HG02970 (cell line): ENCODE results near the gene TUBGCP5.

Experiments
- ATAC-seq: cut with Tn5 transposase; IDR thresholded peaks from one replicate; pipeline ENCODE4 v1.9.1; 2021; ENCODE audit warnings: mild to moderate bottlenecking, moderate library complexity, moderate number of reproducible peaks; ENCODE audit not compliant: unreplicated experiment, low FRiP score

TUBGCP5 gene

DNA sequence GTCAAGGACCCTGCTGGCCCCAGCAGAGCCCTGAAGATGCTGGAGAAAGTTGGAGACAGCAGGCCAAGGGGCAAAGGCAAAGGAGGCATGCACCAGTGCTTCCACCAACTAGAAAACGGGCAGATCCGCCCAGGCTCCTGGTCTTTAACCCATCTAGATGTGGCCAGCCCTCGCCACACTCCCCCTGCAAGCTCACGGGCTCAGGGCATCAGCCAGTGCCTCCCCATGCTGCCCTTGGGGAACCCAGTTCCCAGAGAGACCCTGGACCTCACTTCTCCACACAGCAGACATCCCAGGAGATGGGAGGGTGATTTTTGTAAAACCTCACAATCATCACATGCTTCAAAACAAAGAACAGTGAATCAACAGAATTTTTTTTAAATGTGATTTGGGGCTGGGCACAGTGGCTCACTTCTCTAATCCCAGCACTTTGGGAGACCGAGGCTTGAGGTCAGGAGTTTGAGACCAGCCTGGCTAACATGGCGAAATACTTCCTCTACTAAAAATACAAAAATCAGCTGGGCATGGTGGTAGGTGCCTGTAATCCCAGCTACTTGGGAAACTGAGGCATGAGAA is 83.7 kb downstream of the TUBGCP5 start:
- ATAC-seq, result no peak

DNA sequence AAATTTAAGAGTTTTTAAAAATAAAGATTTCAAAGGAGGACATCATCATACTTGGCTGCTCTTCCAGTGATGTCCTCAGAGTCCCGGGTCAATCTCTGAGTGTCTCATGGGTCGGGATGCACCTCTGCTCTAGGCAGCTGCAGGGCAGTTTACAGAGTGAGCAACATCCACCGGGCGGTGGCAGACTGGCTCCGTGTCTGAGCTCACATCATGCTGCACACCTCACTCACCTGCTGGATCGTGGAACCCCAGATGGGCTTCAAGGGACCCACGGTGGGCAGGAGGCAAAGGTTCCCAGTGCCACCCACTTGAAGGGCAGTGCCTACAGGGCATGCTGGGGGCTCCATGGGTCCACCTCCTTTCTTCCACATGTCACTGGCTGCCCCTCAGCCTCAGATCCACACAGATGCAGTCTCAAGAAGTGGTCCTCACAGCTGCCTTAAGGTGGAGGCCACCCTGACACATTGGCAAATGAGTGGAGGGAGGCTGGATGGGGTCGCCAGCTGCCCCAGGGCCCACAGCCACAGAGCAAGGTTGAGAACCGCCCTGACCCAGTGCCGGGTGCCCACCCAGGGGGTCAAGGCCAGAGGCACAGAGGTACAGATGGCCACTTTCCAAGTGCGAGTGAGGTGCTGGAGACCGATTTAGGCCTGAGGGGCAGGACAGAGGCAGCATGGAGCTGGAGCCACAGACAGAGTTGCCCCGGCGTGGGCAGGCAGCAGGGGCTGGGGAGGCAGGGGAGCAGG is 84.4 kb downstream of the TUBGCP5 start:
- no peak for ATAC-seq

DNA sequence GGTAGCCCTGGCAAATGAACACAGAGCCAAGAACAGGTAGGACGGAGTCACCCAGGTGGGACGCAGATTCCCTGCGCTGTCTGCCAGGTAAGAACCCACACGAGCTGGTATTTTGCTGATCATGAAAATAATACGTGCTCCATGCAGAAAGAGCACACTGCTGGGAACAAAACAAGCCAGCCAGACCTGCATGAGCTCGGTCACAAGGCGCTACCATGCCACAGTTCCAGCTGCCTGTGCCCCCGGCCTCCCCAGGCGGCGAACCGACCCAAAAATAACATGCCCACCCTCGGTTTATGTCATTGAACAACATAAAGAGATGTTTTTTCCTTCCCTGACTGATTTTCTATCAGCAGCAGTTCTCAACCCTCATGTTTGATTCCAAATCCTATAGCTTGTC is 85.0 kb downstream of the TUBGCP5 start:
- no peak for ATAC-seq

DNA sequence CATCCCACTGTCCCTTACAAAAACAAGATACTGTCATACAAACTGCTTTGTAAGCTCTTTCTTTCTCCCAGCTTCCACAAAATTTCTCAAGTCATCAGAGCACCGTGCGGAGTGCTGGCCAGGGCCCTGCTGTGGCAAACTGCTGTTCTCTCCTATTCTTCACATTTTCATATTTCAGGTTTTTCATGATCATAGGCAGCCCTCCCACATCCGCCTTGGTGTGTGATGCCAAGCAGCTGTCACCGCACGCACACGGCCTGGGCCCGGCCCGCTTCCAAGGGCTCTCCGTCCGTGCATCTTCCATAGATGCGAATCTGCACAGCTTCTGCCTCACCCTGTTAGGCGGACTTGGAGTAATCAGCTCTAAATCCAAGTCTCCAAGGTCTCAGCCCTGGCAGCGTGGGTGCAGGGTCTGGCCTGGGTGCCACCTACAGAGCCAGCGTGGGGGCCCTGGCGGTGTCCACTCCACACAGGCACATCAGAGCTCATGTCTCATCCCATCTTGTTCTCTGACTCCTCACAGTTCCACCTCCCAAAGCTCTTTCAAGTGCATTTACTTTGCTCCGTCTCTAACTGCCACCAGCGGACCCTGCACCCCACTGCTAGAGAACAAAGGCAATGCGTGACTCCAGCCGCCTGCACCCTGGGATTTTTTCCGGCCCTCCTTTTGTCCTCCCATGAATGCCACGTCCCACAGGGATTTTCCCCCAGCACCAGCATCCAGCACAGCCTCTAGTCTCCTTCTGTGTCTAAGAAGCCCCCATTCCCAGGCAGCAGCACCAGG is 86.4 kb downstream of the TUBGCP5 start:
- no peak for ATAC-seq

DNA sequence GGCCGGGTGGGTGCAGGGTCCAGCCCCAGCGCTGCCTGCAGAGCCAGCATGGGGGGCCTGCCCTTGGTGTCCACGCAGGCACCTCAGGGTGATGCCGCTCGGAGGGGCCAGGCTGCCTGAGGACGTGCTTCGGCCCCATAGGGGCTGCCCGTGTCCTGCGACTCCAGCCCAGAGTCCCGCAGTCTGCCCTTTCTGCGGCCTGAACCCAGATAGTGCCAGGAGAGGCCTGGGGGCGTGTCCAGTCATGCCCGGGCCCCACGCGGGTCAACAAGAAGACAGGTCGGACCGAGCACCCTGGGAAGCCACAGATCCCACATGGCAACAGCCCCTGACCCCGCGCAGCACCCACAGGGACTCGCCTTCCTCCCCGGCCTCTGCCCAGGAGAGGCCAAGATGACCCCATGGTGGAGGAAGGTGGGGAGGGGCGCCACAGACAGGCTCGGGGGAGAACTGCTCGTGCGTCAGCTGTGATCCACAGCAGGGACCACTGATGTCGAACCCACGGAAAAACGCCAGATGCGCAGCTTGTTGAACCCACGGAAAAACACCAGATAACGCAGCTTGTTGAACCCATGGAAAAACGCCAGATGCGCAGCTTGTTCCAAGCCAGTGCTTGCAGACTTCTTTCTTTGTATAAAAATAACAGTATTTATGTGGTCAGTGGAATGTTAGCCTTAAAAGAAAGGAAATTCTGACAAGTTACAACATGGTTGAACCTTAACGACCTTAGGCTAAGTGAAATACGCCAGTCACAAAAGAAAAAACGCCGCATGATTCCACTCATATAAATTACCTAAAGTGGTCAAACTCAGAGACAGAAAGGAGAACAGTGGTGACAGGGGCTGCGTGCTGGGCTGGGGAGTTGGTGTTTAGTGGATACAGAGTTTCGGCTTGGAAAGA is 87.7 kb downstream of the TUBGCP5 start:
- ATAC-seq, result no peak

DNA sequence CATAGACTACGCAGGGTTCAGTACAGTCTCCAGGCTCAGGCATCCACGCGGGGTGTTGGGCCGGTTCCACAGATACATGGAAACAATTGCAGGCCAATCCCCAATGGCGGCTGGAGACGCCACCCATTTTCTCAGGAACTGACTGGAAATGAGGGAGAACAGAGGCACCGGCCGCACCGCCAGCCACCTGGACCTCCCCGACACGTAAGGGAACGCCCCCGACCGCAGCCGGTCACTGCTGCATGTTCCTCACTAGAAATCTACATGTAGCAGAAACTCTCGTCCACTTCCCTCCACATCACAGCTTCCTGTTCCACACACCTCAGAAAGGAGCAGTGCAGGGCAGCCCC is 88.4 kb downstream of the TUBGCP5 start:
- ATAC-seq, result no peak

DNA sequence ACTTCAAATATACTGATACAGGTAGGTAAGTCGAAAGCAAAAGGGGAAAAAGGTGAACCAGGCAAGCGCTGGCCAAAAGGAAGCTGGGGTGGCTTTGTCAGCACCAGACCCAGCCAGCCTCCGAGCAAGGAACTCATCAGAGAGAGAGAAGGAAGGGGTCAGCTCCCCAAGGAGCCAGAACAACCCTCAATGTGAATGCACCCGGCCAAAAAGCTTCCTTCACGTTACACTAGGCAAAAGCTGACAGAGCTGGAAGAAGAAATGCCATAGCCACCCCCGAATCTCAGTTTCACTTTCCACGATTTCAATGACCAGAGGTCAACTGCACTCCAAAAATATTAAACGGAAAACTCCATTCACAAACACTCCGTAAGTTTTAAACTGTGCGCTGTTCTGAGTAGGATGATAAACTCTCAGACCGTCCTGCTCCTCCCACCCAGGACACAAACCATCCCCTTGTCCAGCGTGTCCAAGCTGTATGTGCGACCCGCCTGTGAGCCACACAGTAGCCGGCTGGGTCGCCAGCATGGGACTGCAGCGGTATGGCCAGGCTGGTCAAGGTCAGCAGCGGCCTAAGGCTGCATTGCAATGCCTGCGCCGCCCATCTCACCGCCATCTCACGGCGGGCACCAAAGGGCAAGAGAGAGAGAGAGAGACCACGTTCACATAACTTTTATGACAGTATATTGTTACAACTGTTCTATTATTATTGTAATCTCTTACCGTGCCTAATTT is 88.9 kb downstream of the TUBGCP5 start:
- no peak for ATAC-seq
